Left lung (tissue), 10 donors: ENCODE data around the gene DDX3X. TPM values are rescaled to one million over a fixed set of nuclear protein-coding genes. Genes with fewer than 3 reads are reported as not detected.

ENCODE experiments used
- ATAC-seq: fragments of 200-7000 bp; cut with Tn5 transposase; one replicate; pipeline ENCODE4 v1.9.1; 2020; ENCODE audit warnings: moderate library complexity
- DNase-seq, 4 donors: peaks; one replicate each; pipeline ENCODE4 v3.0.0-alpha.2; 2013 to 2020
- H3K27ac ChIP-seq, 2 donors: fragments of 200-600 bp; sonication (generic) in 1 of 2; one replicate each; pipeline versions ENCODE4 v1.5.0 to v1.8.0; 2020 to 2021
- H3K27me3 ChIP-seq, 2 donors: fragments of 200-600 bp; sonication (generic) in 1 of 2; one replicate each; pipeline versions ENCODE4 v1.5.0 to v1.8.0; 2020 to 2021
- H3K36me3 ChIP-seq, 2 donors: fragments of 200-600 bp; sonication (generic) in 1 of 2; one replicate each; pipeline versions ENCODE4 v1.5.0 to v1.8.0; 2020 to 2021
- H3K4me1 ChIP-seq, 2 donors: fragments of 200-600 bp; one replicate each; pipeline ENCODE4 v1.8.0; 2021
- H3K4me3 ChIP-seq, 2 donors: fragments of 200-600 bp; sonication (generic) in 1 of 2; one replicate each; pipeline versions ENCODE4 v1.5.0 to v1.8.0; 2020 to 2021; ENCODE audit warnings: mild to moderate bottlenecking in 1 of 2
- H3K9me3 ChIP-seq, 2 donors: fragments of 200-600 bp; sonication (generic) in 1 of 2; one replicate each; pipeline versions ENCODE4 v1.5.0 to v1.8.0; 2020 to 2021
- CTCF ChIP-seq, 2 donors: fragments of 200-600 bp; sonication (generic) in 1 of 2; IDR thresholded peaks; one replicate each; pipeline versions ENCODE4 v1.5.0 to v1.8.0; 2021; ENCODE audit warnings: antibody characterized with exemption in 2 of 2
- intact Hi-C, 2 donors: fragments of 100-400 bp; cut with DNase I; formaldehyde crosslinking; loops; one replicate each; pipeline versions ENCODE4 v1.11.2 to v1.14.2; 2022
- polyA plus RNA-seq, 6 donors: library from polyadenylated mRNA; unstranded; fragments of 120-200 nt; gene quantifications; one replicate each; pipeline ENCODE4 v1.2.1, GENCODE V29; 2013; ENCODE audit not compliant: insufficient read length in 6 of 6
- total RNA-seq, 2 donors: library from RNA; stranded (reverse); fragmentation: NEBNext Ultra II Directional; extraction: Animal tissue kit (Norgen Biotek cat#: 25700); gene quantifications; one replicate each; pipeline ENCODE4 v1.2.1, GENCODE V29; 2021
- donor health status: DM: no; HTN: yes; CAD: no.
- donor health status: DM: no; HTN: no; CAD: no.

DDX3X gene
- total and polyA plus RNA-seq, 8 donors, result 239 to 360 (median 266) TPM

GRCh38 chrX:41344053-41344452 lies 10.1 kb downstream of the DDX3X start:
- no peaks in the 10 kb centered on the region for H3K9me3 ChIP-seq
- no peak overlapping the region for H3K4me3 ChIP-seq
- no peak for ATAC-seq
- H3K36me3 ChIP-seq, result peaks cover 12 to 91% of the 10 kb centered on the region in 2 donors
- peaks cover 6 to 19% of the 10 kb centered on the region in 2 donors for H3K4me1 ChIP-seq
- no peaks in the 10 kb centered on the region for H3K27me3 ChIP-seq
- no peak for TF ChIP-seq CTCF (IDR thresholded peaks at IDR 0.05)
- no peak for DNase-seq
- intact Hi-C loops, result no loop called here
- no peak overlapping the region for H3K27ac ChIP-seq

- Histone ChIP-seq H3K36me3 (peaks cover 10 to 85% of the 10 kb centered on the region in 2 donors), H3K27ac (no peak overlapping the region)
- ATAC-seq, result no peak
Measured at GRCh38 chrX:41347186-41347585, 13.2 kb downstream of the DDX3X start.

GRCh38 chrX:41348551-41348950 lies 14.6 kb downstream of the DDX3X start:
- H3K9me3 ChIP-seq, result no peaks in the 10 kb centered on the region
- no peaks in the 10 kb centered on the region for H3K27me3 ChIP-seq
- no peak overlapping the region for H3K27ac ChIP-seq
- peaks cover 8 to 72% of the 10 kb centered on the region in 2 donors for H3K36me3 ChIP-seq
- H3K4me3 ChIP-seq, result no peak overlapping the region
- H3K4me1 ChIP-seq, result no peaks in the 10 kb centered on the region
- no peak for DNase-seq
- intact Hi-C loops, result no loop called here
- ATAC-seq, result no peak
- no peak for TF ChIP-seq CTCF (IDR thresholded peaks at IDR 0.05)

More at GRCh38 chrX:41347186-41347585, 13.2 kb downstream of the DDX3X start:
- Histone ChIP-seq H3K9me3 (no peaks in the 10 kb centered on the region), H3K4me1 (no peaks in the 10 kb centered on the region), H3K27me3 (no peaks in the 10 kb centered on the region), H3K4me3 (no peak overlapping the region)
- TF ChIP-seq CTCF (IDR thresholded peaks at IDR 0.05), result no peak
- DNase-seq, result no peak
- intact Hi-C loops, result no loop called here

- peak; percentile 10 for ATAC-seq
- intact Hi-C loops, result no loop called here
- no peaks in the 10 kb centered on the region for H3K4me1 ChIP-seq
Measured at GRCh38 chrX:41350150-41350975, 16.4 kb downstream of the DDX3X start.

More at GRCh38 chrX:41350150-41350975, 16.4 kb downstream of the DDX3X start:
- no peaks in the 10 kb centered on the region for H3K27me3 ChIP-seq
- no peak for TF ChIP-seq CTCF (IDR thresholded peaks at IDR 0.05)
- no peak overlapping the region for H3K4me3 ChIP-seq
- H3K27ac ChIP-seq, result no peak overlapping the region
- DNase-seq, result no peak
- H3K36me3 ChIP-seq, result peaks cover 2 to 54% of the 10 kb centered on the region in 2 donors
- H3K9me3 ChIP-seq, result no peaks in the 10 kb centered on the region
